ENCODE measurements around the gene ANGPTL2.

Gene ANGPTL2

DNA sequence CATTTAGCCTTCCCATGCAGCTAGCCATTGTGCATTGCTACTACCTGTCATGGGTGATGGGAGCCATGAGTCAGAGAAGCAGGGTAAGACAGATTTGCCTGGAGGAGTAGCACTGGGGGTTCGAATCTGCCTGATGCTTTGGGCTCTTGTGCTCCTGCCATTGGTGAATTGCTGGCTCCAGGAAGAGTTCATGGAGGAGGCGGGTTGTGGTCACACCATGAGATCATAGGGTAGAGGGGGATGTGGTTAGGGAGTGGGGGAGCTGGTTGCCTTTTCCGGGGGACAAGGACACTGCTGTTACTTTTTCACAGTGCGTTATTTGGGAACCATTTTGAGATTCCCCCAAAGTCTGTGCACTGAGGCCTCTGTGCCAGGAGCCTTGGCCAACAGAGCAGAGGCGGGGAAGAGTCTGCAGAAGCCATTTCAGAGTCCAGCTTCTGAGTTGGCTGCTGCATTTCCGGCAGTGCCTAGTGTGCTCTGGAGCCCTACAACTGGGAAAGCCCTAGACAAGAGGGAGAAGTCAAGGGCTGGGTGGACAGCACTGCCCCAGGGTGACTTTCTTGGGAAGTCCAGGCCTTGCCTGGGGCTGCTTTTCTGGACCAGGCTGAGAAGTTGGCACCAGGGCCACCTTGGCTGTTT, 6.2 kb downstream of the ANGPTL2 start:
- DNase-seq = no peak

DNA sequence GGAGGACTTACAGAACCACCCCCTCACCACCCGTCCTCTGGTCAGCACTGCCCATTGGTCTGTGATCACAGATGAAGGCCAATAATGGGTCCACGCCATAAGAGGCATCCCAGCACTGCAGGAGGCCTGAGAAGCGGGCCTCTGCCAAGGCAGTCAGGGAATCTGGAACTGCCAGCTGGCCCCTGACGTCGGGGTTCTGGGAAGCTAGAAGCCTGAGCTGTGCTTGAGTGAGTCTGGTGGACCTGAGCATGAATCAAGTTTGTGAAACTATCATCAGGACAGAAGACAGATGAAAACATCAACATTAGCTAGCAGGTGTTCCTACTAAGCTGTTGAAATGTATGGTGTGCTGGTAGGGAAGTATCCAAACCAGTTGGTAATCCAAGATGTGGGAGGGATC, 7.8 kb downstream of the ANGPTL2 start:
- no peak for DNase-seq

DNA sequence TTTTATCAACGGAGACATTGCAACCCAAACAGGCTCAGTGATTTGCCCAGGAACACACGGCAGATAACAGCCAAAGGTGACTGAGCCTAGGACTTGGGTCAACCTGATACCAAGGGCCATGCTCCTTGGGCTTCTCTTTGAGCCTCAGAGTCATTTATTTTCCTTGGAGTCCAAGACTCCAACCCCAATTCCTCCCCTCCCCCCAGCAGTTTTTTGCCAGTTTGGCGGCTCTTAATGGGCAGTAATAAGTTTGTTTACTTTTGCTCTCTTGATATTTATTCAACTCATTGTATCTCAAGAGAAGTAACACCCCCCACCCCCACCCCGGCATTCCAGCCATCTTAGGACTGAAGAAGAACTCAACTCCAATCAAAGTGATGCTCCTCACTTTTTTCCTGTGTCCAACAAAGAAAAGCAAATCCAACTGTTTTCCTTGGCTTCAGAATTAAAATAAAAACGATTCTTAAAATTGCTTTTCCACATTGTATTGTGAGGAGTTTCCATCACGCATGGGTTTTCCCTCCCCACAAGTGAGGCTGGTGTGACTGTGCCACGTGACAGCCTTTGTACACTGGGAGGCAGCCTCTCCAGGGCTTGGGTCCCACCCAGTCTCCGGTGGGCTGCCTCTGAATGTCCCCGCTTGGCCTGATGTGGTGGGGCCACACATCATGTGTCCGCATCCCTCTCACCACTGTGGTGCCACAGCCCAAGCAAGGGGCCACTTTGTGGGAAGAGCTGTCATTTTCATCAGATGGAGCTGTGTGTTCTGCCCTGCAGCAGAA, 9.1 kb downstream of the ANGPTL2 start:
- DNase-seq = no peak

DNA sequence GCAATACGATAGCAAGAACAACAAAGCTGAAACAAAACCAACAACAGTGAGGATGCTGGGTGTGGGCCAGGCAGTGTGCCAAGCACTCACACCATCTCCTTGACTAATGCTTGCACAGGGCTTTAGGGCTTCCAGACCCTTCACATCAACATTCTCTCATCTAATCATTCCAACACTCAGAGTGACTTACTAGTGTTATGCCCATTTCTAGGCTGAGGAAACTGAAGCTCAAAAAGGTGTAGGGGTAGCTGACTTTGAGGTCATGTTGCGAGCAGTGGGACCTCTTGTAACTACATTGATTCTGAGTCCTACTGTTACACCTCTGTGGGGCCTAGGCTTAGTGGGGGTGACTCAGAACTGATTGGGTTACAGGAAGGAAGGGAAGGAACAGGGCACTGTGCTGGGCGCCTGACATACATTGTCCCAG, 9.7 kb downstream of the ANGPTL2 start:
- DNase-seq = no peak

DNA sequence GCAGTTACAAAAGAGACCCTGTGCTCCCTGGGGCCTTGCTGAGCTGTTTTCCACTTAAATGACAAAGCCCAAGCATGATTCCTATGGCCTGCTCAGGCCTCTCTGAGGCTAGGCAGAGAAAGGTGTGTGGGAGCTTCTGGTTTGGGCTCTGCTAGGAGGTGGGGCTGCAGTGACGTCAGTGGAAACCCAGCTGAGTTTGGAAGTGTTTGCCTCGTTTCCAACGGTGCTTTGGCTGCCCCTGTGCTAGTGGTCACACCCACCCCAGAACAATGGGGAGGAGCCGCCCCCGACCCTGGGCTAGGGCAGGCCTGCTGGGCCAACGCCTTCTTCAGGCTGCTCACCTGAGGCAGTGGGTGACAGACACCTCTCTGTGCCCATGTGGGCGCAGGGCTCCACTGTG, 10.4 kb downstream of the ANGPTL2 start:
- DNase-seq = no peak

DNA sequence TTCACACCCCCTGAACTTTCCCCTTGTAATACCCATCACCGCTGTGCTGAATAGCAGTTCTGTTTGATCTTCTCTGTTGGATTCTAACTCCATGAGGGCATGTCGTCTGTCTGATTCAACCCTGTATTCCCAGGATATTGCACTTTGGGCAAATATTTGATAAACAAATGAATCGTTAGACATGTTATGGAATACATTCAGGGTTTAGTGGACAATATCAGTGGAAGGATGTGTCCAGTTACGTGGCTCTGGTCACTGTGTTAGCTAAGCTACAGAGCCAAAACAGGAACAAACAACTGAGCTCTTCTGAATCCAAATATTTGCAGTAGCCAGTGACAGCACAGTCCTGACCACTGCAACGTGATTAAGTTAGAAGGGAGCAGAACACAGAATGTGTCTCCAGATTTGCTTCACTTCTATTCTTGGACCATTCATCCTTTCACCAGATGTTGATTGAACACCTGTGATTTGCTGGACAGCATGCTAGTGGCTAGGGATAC, 13.2 kb downstream of the ANGPTL2 start:
- no peak for DNase-seq

DNA sequence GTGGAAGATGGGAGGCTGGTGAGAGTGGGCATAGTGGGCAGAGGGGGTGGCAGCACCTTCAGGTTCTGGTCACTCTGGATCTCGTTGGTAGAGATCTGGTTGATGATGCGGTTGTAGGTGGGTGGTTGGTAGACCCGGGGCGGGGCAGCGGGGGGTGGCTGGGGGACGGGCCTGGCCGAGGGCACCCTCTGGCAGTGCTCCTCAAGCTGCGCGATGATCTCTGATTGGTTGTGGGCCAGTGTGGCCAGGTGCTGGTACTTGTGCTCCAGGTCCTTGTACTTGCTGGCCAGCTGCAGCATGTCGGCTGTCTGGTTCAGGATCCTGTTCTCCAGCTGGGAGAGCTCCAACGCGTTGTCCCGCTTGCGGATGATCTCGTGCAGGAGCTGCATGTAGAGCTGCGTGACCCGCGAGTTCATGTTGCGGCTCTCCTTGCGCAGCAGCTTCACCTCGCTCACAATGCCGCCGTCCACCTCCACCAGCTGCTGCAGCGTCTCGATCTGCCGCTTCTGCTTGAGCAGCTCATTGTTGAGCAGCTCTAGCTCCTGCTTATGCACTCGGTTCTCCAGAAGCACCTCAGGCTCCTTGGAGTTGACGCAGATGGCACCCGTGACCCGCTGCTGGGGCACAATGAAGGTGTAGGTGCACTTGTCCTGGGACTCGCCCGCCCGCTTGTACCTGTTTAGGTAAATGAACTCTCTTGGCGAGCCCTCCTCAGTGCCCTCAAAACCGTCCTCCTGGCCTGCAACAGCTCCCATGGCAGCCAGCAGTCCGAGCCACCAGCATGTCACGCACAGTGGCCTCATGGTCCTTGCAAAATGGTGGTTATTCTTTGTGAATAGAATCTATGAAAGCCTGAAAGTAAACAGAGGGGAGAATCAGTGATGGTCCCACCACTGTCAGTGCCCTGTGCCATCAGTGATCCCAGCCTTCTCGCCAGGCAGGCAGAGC, 14.2 kb downstream of the ANGPTL2 start:
- DNase-seq = no peak

DNA sequence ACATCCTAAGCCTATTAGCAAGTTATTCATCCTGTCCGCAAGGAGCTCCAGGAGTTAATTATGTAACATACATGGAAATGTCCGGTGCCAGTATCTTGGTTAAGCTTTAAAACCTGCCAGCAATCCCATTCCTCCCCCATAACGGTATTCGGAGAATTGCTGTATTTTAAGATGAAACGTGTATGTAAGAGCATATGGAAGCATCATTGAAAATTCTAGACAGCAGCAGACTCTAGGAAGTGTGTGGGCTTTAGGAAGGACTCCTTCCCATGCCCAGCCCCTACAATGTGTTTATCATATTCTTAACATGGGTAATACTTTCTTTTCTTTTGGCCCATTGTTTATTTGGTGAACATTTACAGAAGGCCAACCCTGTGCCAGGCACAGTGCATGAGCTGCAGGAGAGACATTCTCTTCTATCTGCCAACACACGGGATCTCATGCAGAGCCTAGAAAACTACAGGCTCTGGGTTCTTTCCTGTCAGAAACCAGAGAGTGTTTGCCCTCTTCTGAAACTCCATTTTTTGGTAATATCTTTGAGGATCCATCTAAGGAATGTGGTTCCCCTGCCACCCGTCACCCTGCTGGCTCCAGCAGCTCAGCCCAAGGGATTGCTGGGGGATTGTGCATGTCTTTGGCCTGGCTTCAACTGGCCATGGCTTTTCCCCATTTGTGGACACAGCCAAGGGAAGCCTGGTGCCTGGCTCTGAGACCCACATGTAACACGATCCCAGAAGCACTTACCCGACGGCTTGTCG, 15.1 kb downstream of the ANGPTL2 start:
- DNase-seq = no peak

DNA sequence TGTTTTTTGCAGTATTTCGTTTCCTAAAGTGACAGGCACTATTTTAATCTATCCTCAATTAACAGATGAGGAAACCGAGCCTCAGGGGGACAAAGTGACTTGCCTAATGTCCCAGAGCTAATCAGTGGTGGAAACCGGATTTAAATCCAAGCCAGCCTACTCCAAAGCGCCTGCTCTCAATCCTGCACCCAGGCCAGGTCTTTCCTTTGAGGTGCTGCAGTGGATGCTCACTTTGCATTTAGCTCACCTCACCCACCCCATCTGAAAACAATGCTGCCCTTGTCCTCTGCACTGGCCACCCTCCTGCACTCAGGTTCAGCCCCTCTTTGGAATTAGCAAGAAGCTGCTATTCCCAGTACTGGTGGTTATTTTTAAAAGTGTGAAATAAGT, 16.0 kb downstream of the ANGPTL2 start:
- no peak for DNase-seq

DNA sequence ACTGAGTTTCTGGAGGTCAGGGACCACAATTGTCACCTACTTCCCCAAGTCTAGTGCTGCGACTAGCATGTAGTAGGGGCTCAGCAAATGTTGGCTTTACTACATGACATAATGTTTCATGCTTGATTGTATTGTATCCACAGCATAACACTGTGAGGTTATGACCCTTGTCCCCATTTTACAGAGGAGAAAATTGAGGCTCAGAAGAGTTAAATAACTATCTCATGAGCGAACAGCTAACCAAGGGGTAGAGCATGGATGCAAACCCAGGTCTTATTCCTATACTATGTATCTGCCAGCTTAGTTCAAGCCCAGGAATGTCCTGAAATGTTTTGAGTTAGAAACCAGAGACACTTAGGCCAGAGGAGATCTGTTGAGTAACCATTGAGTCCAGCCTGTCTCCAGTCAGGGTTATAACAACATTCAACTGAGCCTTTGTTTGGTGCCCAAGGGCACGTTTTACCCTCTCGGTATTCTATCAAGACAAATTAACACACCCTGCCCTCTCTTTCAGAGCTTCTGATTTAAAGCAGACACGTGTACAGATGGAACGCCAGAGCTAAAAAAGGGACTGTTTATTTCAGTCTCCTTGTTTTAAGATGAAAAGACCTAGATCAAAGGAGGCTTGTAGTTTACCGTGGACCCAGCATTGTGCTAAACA, 16.5 kb downstream of the ANGPTL2 start:
- no peak for DNase-seq

DNA sequence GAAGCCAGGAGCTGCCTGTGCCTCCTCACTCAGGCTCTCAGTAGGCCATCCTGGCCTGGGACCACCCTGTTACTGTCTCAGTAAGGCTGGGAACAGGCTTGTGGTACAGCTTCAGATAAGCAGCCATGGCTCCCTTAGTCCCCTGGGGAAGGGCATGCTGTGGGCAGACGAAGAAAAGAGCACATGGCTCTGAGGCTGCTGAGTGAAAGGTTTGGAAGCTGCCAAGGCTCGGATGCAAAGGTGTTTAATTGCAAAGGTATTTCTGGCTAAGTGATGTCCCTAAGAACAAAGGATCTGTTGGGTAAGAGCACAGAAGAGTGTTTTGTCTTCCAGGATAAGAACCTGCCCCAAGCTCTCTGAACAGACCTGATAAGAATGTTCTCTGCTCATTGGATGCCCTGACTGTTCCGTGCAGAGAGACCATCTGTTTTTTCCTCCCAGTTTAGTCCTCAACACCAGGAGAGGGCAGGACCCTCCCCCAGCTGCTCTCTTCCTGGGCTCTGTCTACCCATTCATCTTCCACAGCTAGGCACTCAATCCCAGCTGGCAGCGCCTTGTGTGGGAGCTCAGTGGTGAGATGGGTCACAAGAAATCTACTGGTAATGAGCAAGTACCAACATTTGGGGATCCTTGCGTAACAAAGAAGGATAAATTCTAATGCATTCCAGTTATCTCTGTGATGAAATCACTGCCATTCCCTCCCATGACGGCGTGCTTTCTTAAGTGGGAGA, 17.7 kb downstream of the ANGPTL2 start:
- DNase-seq = no peak

DNA sequence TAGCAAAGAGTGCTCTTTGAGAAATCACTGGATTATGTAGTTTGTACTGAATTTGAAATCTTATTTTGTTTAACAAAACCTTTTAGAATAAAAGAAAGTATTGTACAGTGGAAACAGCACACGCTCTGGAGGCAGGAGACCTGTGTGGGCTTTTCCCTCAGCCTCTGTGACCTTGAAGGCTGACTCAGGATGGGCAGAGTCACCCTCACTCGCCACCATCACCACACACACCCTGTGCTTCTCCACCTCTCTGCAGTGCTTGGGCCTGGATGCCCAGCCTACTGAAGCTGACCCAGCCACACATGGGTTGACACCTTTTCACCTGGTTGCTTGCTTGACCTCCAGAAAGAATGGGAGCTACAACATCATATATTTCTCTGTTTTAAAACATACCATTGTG, 19.6 kb downstream of the ANGPTL2 start:
- no peak for DNase-seq

DNA sequence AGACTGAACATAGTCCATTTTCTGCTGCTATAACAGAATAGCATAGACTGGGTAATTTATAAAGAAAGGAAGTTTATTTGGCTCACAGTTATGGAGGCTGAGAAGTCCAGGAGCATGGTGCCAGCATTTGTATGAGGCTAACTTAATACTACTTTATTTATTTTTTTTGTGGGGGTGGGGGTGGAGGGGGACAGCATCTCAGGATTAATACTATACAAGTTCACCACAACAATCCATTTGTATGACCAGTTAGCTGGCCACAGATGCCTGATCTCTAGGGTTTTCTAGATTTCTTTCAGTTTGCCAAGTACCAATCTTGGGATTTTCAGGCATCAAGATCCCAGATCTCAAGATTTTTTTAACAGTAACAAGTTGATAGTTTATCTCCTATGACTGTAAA, 20.3 kb downstream of the ANGPTL2 start:
- no peak for DNase-seq

DNA sequence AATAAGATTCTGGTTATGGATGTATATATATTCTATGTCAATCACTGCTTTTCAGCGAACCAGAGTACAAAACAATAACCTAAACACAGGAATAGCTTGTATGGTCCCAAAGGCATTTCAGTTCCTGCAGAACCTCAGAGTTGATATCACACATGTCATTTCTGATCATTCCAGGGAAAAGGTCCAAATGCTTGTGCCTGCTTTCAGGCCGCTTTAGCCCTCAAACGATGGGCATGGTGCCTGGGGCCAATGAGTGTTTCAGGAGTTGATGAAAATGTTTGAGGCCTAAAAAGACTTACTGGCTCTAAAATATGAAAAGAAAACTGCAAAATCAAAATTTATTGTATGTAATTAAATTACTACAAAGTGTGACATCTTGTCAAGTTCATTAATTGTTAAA, 22.8 kb downstream of the ANGPTL2 start:
- no peak for DNase-seq

DNA sequence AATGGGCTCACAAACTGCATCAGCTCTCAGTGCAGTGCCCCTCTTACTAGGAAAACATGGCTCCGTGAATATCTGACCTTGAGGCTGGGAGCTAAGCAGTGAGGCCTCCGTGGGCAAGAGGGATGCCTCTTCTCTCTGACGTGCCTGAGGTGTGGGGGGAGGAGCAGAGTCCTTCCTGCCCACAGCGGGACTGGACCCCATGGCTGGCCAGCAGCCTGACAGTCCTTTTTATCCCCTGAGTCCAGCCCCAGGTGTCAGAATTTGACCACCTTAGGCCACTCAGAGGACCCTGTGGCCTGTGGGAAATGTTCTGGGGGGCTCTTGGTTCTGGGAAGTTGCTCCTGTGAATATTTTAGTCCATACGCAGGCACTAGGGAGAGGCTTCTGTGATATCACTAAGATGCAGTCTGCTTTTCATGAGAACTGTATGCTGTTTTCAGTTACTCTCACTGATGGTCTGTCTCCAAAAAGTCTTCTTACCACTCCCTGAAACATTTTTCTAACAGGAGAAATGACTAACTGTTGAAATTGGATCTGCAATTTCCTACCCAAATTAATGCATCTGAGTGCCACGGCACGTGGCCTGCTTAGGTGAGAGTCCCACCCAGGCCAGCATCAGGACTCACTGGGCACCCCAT, 23.4 kb downstream of the ANGPTL2 start:
- no peak for DNase-seq

DNA sequence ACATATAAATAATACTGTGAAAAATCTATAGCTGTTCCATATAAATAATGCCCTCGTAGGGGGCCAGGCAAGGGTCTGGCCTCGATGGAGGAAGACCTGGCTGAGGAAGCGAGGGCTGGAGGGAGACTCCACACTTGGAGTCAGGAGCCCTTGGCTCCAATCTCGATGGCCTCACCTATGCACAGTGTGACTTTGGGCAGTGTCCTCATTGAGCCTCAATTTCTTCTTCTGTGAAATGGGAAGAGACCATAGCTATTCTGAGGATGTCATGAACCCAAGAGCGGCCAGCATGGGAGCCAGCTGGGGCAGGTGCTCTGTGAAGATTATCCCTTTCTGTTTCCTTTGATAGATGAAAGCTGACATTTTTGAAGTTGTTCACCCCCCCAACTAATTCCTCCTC, 24.8 kb downstream of the ANGPTL2 start:
- DNase-seq = no peak

DNA sequence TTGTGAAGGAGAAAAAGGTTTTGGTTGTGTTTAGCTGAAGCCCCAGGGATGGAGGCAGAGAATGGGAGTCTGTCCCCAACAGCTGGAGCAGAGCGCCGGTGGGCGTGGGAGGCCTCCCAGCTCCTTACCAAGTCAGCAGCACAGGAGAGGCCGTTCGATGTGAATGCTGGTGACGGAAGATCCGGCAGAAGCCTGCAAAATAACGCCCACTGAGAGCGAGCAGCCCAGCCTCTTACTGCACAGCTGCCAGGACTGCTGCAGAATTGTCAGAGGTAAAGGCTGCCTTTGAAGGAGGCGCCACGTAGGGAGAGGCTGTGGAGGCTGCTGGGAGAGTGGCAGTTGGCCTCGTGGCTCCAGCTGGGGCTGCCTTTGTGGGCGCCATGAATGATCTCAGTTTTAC, 26.2 kb downstream of the ANGPTL2 start:
- DNase-seq = no peak

DNA sequence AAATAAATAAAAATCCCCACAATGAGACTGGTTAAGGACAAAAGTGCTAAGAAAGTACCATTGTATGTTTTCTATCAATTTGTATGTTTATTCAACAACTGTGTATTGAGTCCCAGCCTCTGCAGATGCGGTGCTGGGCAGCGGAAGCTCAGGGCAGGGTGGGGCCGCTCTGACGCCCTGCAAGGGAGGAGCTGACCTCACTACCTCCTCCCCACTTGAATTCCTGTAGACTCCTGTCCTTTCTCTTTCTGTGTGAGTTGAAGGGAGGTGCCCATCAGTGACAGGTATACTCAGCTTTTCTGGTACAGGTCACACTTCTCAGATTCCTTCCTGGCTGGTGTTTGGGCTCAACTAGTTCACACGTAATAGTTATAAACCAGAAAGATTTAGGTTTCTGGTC, 27.0 kb downstream of the ANGPTL2 start:
- no peak for DNase-seq

DNA sequence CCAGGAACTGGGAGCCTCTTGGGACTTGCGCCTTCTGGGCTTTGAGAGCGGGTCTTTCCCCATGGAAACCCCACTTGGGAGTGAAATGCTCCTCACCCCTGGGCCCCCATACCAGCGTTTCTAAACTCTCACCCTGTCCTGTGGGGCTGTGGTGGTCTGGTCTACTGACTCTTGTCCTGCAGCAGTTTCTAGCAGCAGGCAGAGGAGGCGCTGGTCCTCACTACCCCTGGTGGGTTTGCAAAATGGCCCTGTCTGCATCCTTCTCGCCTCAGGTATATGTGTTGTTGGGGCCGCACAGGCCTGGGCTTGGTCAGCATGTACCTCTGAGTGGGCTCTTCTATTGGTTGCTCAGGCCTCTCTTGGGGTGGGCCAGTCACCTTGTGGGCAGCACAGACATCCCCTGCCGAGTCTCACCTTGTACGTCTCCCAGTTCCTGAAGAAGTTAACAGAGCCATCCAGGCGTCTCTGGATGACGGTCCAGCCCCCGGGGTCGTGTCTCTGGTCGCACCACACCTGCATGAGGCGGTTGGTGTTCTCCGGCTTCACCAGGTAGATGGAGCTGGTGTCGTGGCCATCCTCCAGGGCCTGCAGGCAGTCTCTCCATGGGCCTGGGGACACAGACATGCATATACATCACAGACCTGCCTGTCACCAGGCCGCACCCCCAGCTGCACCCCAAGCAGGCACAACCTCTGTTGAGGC, 29.0 kb downstream of the ANGPTL2 start:
- no peak for DNase-seq

DNA sequence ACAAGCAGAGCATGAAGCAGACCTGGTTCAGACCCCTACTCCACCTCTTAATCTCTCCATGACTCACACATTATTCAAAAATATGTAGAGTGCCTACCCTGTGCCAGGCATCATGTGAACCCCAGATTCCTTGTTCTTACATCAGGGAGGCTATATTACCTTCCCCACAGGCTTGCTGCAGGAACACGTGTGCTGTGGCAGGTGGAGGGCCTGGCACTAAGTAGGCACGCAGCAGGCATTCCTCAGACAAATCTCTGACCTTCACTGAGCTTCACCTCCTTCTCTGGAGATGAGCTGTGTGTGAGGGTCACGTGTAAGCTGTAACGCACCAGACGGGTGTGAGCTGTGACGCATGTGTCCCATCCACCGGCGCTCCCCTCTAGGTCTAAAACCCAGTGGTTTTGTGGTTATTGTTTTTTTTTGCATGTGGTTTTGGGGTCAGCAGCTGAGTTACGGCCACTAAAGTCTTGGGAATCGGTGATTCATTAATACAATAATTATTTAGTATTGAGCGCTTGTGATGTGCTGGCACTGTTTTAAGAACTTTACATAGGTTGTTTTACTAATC, 30.3 kb downstream of the ANGPTL2 start:
- no peak for DNase-seq

Data from GDM1 (cell line).